Ascending aorta (tissue), 2 donors: ENCODE results near the gene HOXB4. TPM values are rescaled to one million over a fixed set of nuclear protein-coding genes. Genes with fewer than 3 reads are reported as not detected.
A peak's percentile ranks its signal among the peaks of the same experiment; 100 is the strongest.

Source experiments
- DNase-seq, 2 donors: peaks; one replicate each; pipeline ENCODE4 v3.0.0-alpha.2; 2019; ENCODE audit warnings: low spot score in 2 of 2
- H3K27ac ChIP-seq, 2 donors: fragments of 200-600 bp; sonication (generic); one replicate each; pipeline ENCODE4 v1.5.1; 2016 to 2017; ENCODE audit warnings: mild to moderate bottlenecking in 1 of 2
- H3K27me3 ChIP-seq: fragments of 200-600 bp; sonication (generic); one replicate; pipeline ENCODE4 v1.5.1; 2017
- H3K36me3 ChIP-seq, 2 donors: fragments of 200-600 bp; sonication (generic); one replicate each; pipeline ENCODE4 v1.5.1; 2016
- H3K4me1 ChIP-seq, 2 donors: fragments of 200-600 bp; sonication (generic); one replicate each; pipeline ENCODE4 v1.5.1; 2016 to 2017; ENCODE audit warnings: mild to moderate bottlenecking in 1 of 2
- H3K4me3 ChIP-seq, 2 donors: fragments of 200-600 bp; sonication (generic); one replicate each; pipeline ENCODE4 v1.5.1; 2016 to 2017; ENCODE audit warnings: mild to moderate bottlenecking in 1 of 2
- H3K9me3 ChIP-seq, 2 donors: fragments of 200-600 bp; sonication (generic); one replicate each; pipeline ENCODE4 v1.5.1; 2016
- intact Hi-C: fragments of 100-400 bp; cut with DNase I; formaldehyde crosslinking; loops from one replicate; pipeline ENCODE4 v1.15.1; 2023
- total RNA-seq: library from RNA; depleted of rRNA; stranded (reverse); fragments of >200 nt; gene quantifications from one replicate; pipeline ENCODE4 v1.1.0, GENCODE V29; 2016
- TF ChIP-seq, protein P1 (sequence below), 3 experiments: fragments of 200-600 bp in 2 of 3; fragments of 450-650 bp in 1 of 3; sonication (generic) in 2 of 3; IDR thresholded peaks; one replicate each; pipeline ENCODE4 v1.5.1; 2016 to 2019; ENCODE audit warnings: antibody characterized with exemption in 3 of 3, mild to moderate bottlenecking in 1 of 3, moderate library complexity in 1 of 3

The HOXB4 gene
- total RNA-seq: 20.4 TPM

DNA sequence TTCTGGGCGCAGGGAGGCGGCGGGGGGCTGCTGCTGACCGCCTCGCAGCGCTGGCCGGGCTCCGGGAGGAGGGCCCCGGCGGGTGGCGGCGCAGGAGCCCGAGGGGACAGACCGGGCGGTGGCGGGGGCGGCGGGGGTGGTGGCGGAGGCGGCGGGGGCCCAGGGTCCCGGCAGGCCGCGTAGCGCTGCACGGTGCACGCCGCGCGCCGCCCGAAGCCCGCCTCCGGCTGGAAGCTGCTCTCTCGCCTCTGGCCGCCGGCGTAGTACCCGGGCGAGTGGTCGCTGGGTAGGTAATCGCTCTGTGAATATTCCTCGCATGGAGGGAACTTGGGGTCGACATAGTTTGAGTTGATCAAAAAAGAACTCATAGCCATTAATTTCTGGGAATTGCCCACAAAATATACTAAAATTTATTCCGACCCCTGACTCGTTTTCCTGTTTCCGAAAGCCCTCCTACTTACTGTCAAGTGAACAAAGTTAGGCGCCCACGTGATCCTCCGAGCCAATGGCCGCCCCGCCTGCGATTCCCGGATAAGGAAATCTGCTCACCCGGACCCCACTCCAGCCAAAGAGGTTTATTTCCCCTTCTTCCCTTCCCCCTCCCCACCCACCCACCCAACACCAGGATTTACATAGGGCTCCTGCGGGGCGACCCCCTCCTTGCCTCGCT lies at the start of gene HOXB4:
Gene HOXB4, minus strand, starts transcription at position 405 of the 670 bp plus-strand sequence. Its CDS starts 31 bp downstream, at position 374.
- H3K36me3 ChIP-seq: no peaks in the 10 kb centered on the region
- H3K4me1 ChIP-seq: peaks cover 4 to 46% of the 10 kb centered on the region in 2 donors
- peak; percentile 60 to 93 for DNase-seq
- H3K4me3 ChIP-seq: peak within 1 kb of the TSS; percentile 75 to 77
- H3K27ac ChIP-seq: peak within 1 kb of the TSS; percentile 93 to 97
- TF ChIP-seq, protein P1, sequence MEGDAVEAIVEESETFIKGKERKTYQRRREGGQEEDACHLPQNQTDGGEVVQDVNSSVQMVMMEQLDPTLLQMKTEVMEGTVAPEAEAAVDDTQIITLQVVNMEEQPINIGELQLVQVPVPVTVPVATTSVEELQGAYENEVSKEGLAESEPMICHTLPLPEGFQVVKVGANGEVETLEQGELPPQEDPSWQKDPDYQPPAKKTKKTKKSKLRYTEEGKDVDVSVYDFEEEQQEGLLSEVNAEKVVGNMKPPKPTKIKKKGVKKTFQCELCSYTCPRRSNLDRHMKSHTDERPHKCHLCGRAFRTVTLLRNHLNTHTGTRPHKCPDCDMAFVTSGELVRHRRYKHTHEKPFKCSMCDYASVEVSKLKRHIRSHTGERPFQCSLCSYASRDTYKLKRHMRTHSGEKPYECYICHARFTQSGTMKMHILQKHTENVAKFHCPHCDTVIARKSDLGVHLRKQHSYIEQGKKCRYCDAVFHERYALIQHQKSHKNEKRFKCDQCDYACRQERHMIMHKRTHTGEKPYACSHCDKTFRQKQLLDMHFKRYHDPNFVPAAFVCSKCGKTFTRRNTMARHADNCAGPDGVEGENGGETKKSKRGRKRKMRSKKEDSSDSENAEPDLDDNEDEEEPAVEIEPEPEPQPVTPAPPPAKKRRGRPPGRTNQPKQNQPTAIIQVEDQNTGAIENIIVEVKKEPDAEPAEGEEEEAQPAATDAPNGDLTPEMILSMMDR (IDR thresholded peaks at IDR 0.05): no peak
- no peaks in the 10 kb centered on the region for H3K27me3 ChIP-seq
- intact Hi-C loops: loop anchor here (1.0 kb wide), 1 partner anchor 34 kb away; no protein-coding TSS in a partner anchor
- H3K9me3 ChIP-seq: no peaks in the 10 kb centered on the region

- Histone ChIP-seq H3K36me3 (no peaks in the 10 kb centered on the region), H3K4me1 (peaks cover 15 to 21% of the 10 kb centered on the region in 2 donors), H3K9me3 (no peaks in the 10 kb centered on the region), H3K27ac (no peak overlapping the region), H3K27me3 (peaks cover 26% of the 10 kb centered on the region), H3K4me3 (peak overlapping the region in 1 of 2 donors; percentile 35)
- intact Hi-C loops: no loop called here
- DNase-seq: no peak
- TF ChIP-seq, protein P1 (IDR thresholded peaks at IDR 0.05): no peak
These were observed 49.0 kb upstream of the HOXB4 start for GRCh38 chr17:48627118-48627597.

DNA sequence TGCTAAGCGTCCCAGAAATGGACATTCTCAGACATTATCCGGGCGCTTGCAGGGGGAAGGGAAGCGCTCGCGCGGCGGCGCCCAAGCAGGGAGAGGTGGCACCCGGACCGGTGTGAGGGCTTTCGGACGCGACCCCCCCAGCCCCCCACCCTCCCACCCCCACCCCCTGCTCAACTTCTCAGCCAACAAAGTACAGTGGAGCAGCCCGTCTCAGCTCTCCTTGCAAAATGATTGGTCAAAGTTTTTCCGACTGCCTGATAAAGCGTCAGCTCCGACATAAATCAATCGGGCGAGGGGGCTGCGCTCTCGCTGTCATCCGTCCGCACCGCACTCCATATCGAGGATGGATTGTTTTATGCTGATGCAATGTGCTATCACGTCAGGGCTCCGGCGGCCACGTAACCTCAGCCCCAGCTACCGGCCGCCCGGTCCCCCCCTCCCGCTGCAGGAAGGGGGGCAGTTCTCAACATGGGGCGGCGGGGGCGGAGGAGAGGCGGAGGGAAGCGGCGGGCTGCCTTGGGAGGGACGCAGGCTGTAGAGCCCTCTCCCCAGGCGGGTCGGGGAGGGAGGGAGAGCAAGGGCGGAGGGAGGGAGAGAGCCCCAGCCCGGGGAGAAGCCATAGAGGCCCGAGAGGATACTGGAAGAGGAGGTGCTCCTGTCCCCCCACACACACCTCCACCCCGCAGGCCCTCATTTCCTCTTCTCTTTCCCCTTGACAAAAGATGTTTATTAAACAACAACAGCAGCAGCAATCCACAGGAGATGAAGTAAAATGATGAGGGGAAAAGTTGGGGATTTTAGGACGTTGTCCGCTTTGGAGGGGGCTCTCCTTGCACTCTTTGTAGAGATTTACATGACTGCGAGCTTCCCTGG lies 48.3 kb upstream of the HOXB4 start, which contains the start of gene HOXB9:
Gene HOXB9, minus strand, starts transcription at position 114 of the 873 bp plus-strand sequence. Its CDS starts 89 bp downstream, at position 25.
- H3K4me3 ChIP-seq: peak within 1 kb of the TSS; percentile 35 to 60
- DNase-seq: no peak
- intact Hi-C loops: no loop called here
- H3K27me3 ChIP-seq: peaks cover 29% of the 10 kb centered on the region
- peaks cover 15 to 21% of the 10 kb centered on the region in 2 donors for H3K4me1 ChIP-seq
- TF ChIP-seq, protein P1 (IDR thresholded peaks at IDR 0.05): no peak
- H3K27ac ChIP-seq: no peak within 1 kb of the TSS
- H3K9me3 ChIP-seq: no peaks in the 10 kb centered on the region
- H3K36me3 ChIP-seq: no peaks in the 10 kb centered on the region

DNA sequence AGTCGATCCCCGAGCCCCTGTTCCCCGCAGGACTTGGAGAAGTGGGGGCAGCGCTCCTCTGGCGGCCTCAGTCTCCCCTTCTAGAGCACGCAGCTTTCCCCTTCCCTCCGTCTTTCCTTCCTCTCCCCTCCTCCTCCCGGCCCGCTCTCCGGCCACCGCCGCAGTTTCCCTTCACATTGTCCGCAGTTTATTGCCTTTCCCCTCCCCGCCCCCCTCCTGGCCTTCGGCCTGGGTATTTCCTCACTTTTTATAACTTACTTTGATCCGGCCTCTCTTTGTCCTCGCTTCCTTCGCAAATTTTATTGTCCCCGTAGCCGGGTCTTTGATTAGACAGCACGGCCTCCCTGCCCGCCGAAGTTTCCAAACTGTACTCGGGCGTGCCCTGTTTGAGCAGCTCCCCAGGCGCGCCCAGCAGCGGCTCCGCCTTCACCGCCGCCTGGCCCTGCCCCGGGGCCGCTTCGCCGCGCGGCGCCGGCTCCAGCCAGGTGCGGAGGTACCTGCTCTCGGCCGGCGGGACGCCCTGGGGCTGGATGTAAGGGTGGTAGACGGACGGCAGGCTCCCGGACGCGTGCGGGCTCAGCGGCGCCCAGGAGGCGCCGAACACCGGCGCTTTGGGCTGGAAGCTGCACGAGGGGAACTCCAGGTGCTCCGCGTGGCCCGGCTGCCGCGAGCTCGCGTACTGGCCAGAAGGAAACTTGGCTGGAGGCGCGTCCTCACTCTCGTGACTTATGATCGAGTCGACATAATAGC lies 47.5 kb upstream of the HOXB4 start:
- no peak for DNase-seq
- H3K36me3 ChIP-seq: no peaks in the 10 kb centered on the region
- H3K4me1 ChIP-seq: peaks cover 15 to 21% of the 10 kb centered on the region in 2 donors
- H3K9me3 ChIP-seq: no peaks in the 10 kb centered on the region
- intact Hi-C loops: no loop called here
- no peak overlapping the region for H3K27ac ChIP-seq
- TF ChIP-seq, protein P1 (IDR thresholded peaks at IDR 0.05): no peak
- peaks cover 29% of the 10 kb centered on the region for H3K27me3 ChIP-seq
- H3K4me3 ChIP-seq: peak overlapping the region; percentile 35 to 60
